Astrocyte (in vitro differentiated cells and primary cell): Measurements from ENCODE around the gene RAPGEF5. TPM values are rescaled to one million over a fixed set of nuclear protein-coding genes. Genes with fewer than 3 reads are reported as not detected.

Experiments used
- DNase-seq: peaks from one replicate; pipeline ENCODE4 v3.0.0-alpha.2; 2010; ENCODE audit warnings: low read depth
- FAIRE-seq: peaks from 2 replicates; lab custom pipeline; 2011; peaks lifted over from hg19 to GRCh38; lab: Jason Lieb, UNC
- H2AFZ ChIP-seq: 2 replicates; pipeline ENCODE4 v1.6.0; 2012; ENCODE audit warnings: low read depth, low read length, inconsistent platforms
- H3K27ac ChIP-seq: 2 replicates; pipeline ENCODE4 v1.5.1; 2011; ENCODE audit warnings: low read depth, low read length, inconsistent platforms
- H3K27me3 ChIP-seq: 2 replicates; pipeline ENCODE4 v1.6.0; 2011; ENCODE audit warnings: low read length, inconsistent platforms; ENCODE audit not compliant: insufficient read depth
- H3K36me3 ChIP-seq: 2 replicates; pipeline ENCODE4 v1.5.1; 2011; ENCODE audit warnings: low read length, inconsistent platforms; ENCODE audit not compliant: insufficient read depth
- H3K4me1 ChIP-seq: 2 replicates; pipeline ENCODE4 v1.5.1; 2011; ENCODE audit warnings: low read length, inconsistent platforms; ENCODE audit not compliant: insufficient read depth
- H3K4me2 ChIP-seq: 2 replicates; pipeline ENCODE4 v1.6.0; 2012; ENCODE audit warnings: low read length, inconsistent platforms
- H3K4me3 ChIP-seq: 2 replicates; pipeline ENCODE4 v1.5.1; 2011; ENCODE audit warnings: low read depth, mild to moderate bottlenecking, low read length, inconsistent platforms; ENCODE audit not compliant: insufficient read depth
- H3K79me2 ChIP-seq: 2 replicates; pipeline ENCODE4 v1.6.0; 2012; ENCODE audit warnings: mild to moderate bottlenecking, low read length, inconsistent platforms; ENCODE audit not compliant: insufficient read depth
- H3K9ac ChIP-seq: 2 replicates; pipeline ENCODE4 v1.6.0; 2012; ENCODE audit warnings: mild to moderate bottlenecking, low read length, inconsistent platforms
- H3K9me3 ChIP-seq: 2 replicates; pipeline ENCODE4 v1.5.1; 2012; ENCODE audit warnings: low read depth, mild to moderate bottlenecking, low read length, inconsistent platforms; ENCODE audit not compliant: insufficient read depth
- H4K20me1 ChIP-seq: 2 replicates; pipeline ENCODE4 v1.6.0; 2012; ENCODE audit warnings: low read length, inconsistent platforms; ENCODE audit not compliant: insufficient read depth
- H3K27ac Mint-ChIP-seq: one replicate; pipeline ENCODE4 v1.8.0; 2021; ENCODE audit warnings: mild to moderate bottlenecking, mixed read lengths; ENCODE audit not compliant: unreplicated experiment
- H3K27me3 Mint-ChIP-seq: one replicate; pipeline ENCODE4 v1.8.0; 2021; ENCODE audit warnings: low read depth, mixed read lengths; ENCODE audit not compliant: unreplicated experiment
- H3K36me3 Mint-ChIP-seq: one replicate; pipeline ENCODE4 v1.8.0; 2021; ENCODE audit warnings: low read depth, mixed read lengths; ENCODE audit not compliant: unreplicated experiment
- H3K4me1 Mint-ChIP-seq: one replicate; pipeline ENCODE4 v1.8.0; 2021; ENCODE audit warnings: low read depth, mixed read lengths; ENCODE audit not compliant: unreplicated experiment
- H3K4me3 Mint-ChIP-seq: one replicate; pipeline ENCODE4 v1.8.0; 2021; ENCODE audit warnings: mild to moderate bottlenecking, moderate library complexity, mixed read lengths; ENCODE audit not compliant: unreplicated experiment
- H3K9me3 Mint-ChIP-seq: one replicate; pipeline ENCODE4 v1.8.0; 2021; ENCODE audit warnings: mild to moderate bottlenecking, mixed read lengths; ENCODE audit not compliant: unreplicated experiment
- EZH2 ChIP-seq: IDR thresholded peaks from 2 replicates; pipeline ENCODE4 v1.6.1; 2012; ENCODE audit warnings: mild to moderate bottlenecking, low read length, inconsistent platforms; ENCODE audit not compliant: insufficient read depth
- total RNA-seq: library from RNA; stranded (reverse); gene quantifications from 2 replicates; pipeline ENCODE4 v1.2.1, GENCODE V29; 2021
- TF ChIP-seq, protein P1 (sequence below): IDR thresholded peaks from 2 replicates; pipeline ENCODE4 v1.5.1; 2011; ENCODE audit warnings: low read depth, mild to moderate bottlenecking, inconsistent platforms, low read length, moderate library complexity; ENCODE audit not compliant: insufficient read depth

Gene RAPGEF5
- total RNA-seq, 1 donor from 2014 or later = 1.0 TPM

DNA sequence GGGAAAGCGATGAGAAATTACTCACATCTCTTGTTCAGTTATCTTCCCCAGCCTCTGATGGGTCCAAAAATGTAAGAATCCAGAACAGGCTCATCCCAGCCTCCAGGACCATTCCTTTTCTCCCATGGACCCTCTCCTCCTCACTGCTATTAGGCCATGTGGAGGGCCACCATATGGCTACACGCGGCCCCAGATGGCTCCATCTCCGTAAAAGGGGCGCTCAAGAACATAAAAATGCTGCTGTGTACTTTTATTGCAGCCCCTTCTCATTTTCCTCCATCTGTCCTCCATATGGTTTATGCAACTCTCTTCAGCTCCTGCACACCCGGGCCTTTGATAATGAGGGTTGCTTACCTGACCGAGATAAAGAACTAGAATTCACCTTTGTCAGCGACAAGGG lies 166.2 kb downstream of the RAPGEF5 start:
- H3K27ac Mint-ChIP-seq = no peak overlapping the region
- no peaks in the 10 kb centered on the region for H3K9me3 Mint-ChIP-seq
- peaks cover 6% of the 10 kb centered on the region for H3K4me1 Mint-ChIP-seq
- Histone ChIP-seq H3K4me1 (peaks cover 3% of the 10 kb centered on the region), H3K36me3 (no peaks in the 10 kb centered on the region), H3K9ac (no peak overlapping the region), H2AFZ (no peak overlapping the region), H3K9me3 (no peaks in the 10 kb centered on the region), H4K20me1 (no peaks in the 10 kb centered on the region), H3K27ac (no peak overlapping the region), H3K27me3 (peaks cover 5% of the 10 kb centered on the region), H3K4me2 (no peak overlapping the region), H3K79me2 (no peaks in the 10 kb centered on the region), H3K4me3 (no peak overlapping the region)
- no peak overlapping the region for H3K4me3 Mint-ChIP-seq
- DNase-seq = no peak
- peaks cover 20% of the 10 kb centered on the region for H3K27me3 Mint-ChIP-seq
- H3K36me3 Mint-ChIP-seq = no peaks in the 10 kb centered on the region
- no peak for FAIRE-seq
- TF ChIP-seq, protein P1, sequence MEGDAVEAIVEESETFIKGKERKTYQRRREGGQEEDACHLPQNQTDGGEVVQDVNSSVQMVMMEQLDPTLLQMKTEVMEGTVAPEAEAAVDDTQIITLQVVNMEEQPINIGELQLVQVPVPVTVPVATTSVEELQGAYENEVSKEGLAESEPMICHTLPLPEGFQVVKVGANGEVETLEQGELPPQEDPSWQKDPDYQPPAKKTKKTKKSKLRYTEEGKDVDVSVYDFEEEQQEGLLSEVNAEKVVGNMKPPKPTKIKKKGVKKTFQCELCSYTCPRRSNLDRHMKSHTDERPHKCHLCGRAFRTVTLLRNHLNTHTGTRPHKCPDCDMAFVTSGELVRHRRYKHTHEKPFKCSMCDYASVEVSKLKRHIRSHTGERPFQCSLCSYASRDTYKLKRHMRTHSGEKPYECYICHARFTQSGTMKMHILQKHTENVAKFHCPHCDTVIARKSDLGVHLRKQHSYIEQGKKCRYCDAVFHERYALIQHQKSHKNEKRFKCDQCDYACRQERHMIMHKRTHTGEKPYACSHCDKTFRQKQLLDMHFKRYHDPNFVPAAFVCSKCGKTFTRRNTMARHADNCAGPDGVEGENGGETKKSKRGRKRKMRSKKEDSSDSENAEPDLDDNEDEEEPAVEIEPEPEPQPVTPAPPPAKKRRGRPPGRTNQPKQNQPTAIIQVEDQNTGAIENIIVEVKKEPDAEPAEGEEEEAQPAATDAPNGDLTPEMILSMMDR = no peak
- TF ChIP-seq EZH2 = no peak

DNA sequence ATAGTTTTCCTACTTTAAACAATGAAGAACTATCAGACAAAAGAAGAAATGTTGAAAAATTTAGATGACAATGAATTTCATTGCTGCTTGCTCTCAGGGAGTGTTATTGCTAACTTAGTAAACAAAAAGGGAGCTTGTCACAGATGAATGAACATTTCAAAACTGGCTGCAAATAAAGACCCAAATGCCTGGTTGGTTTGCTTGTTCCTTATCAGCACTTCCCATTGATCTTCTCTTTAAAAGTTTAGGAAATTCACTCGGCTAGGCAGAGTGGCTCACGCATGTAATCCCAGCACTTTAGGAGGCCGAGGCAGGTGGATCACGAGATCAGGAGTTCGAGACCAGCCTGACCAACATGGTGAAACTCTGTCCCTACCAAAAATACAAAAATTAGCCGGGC lies 167.2 kb downstream of the RAPGEF5 start:
- H3K4me1 Mint-ChIP-seq = peaks cover 6% of the 10 kb centered on the region

DNA sequence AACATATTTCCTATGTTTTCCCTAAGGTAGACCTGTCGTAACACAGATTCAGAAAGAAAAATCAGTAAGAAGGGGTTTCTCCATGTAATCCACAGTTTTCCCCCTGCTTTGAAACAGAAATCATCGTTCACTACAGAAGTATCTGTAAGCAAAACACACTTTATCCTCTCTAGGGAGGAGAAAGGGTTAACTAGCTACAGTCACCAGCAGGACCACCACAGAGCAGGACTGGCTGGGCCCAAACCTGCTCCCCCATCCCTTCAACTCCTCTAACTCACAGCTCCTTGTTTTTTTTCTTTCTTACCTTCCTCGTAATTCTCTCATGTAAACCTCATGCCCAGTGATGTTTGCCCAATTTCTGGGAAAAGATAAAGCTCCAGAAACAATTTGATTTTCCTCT lies 167.7 kb downstream of the RAPGEF5 start:
- Mint-ChIP-seq H3K27me3 (peaks cover 20% of the 10 kb centered on the region), H3K27ac (no peak overlapping the region), H3K4me1 (peaks cover 6% of the 10 kb centered on the region), H3K4me3 (no peak overlapping the region), H3K9me3 (no peaks in the 10 kb centered on the region), H3K36me3 (no peaks in the 10 kb centered on the region)
- FAIRE-seq (no peak), DNase-seq (no peak)
- Histone ChIP-seq H2AFZ (no peak overlapping the region), H3K4me3 (no peak overlapping the region), H3K79me2 (no peaks in the 10 kb centered on the region), H3K4me2 (no peak overlapping the region), H4K20me1 (no peaks in the 10 kb centered on the region), H3K36me3 (no peaks in the 10 kb centered on the region), H3K9ac (no peak overlapping the region), H3K27ac (no peak overlapping the region), H3K4me1 (peaks cover 3% of the 10 kb centered on the region), H3K27me3 (peaks cover 8% of the 10 kb centered on the region), H3K9me3 (no peaks in the 10 kb centered on the region)
- TF ChIP-seq EZH2 = no peak
- TF ChIP-seq, protein P1 = no peak

More for the DNA sequence above, 167.2 kb downstream of the RAPGEF5 start:
- FAIRE-seq (no peak), DNase-seq (no peak)
- Histone ChIP-seq H3K9ac (no peak overlapping the region), H3K4me1 (peaks cover 3% of the 10 kb centered on the region), H3K27ac (no peak overlapping the region), H4K20me1 (no peaks in the 10 kb centered on the region), H3K4me3 (no peak overlapping the region), H2AFZ (no peak overlapping the region), H3K36me3 (no peaks in the 10 kb centered on the region), H3K79me2 (no peaks in the 10 kb centered on the region), H3K4me2 (no peak overlapping the region), H3K9me3 (no peaks in the 10 kb centered on the region), H3K27me3 (peaks cover 8% of the 10 kb centered on the region)
- TF ChIP-seq, protein P1 = no peak
- no peak for TF ChIP-seq EZH2
- Mint-ChIP-seq H3K9me3 (no peaks in the 10 kb centered on the region), H3K27me3 (peaks cover 20% of the 10 kb centered on the region), H3K27ac (no peak overlapping the region), H3K4me3 (no peak overlapping the region), H3K36me3 (no peaks in the 10 kb centered on the region)
